A673 (cell line): Measurements from ENCODE around the gene PI4K2A. TPM values are rescaled to one million over a fixed set of nuclear protein-coding genes. Genes with fewer than 3 reads are reported as not detected.

Experiments used
- BruUV-seq: library from RNA; stranded (reverse); fragments of 400-500 nt; replicated peaks from 2 replicates; lab custom pipeline; 2021; lab: Mats Ljungman, UMichigan
- CTCF ChIA-PET: fragments of 300-600 bp; sonication (Branson Sonifier 250); formaldehyde crosslinking; loops from one replicate; lab custom pipeline; 2022; ENCODE audit warnings: antibody characterized with exemption; lab: Charles Lee
- POLR2A ChIA-PET: fragments of 300-600 bp; sonication (Branson Sonifier 250); formaldehyde crosslinking; loops from one replicate; lab custom pipeline; 2022; ENCODE audit warnings: antibody characterized with exemption; ENCODE audit not compliant: low non-redundant PET; lab: Charles Lee
- DNase-seq: peaks from one replicate; pipeline ENCODE4 v3.0.0-alpha.2; 2015; ENCODE audit warnings: low spot score
- H3K27ac ChIP-seq: fragments of 200-600 bp; sonication (generic); 2 replicates; pipeline ENCODE4 v1.5.1; 2016; ENCODE audit warnings: mixed run types, low read depth, mild to moderate bottlenecking, mixed read lengths, antibody characterized with exemption, low read length; ENCODE audit not compliant: poor library complexity, severe bottlenecking
- H3K27me3 ChIP-seq: fragments of 200-600 bp; sonication (generic); replicated peaks from 2 replicates; pipeline ENCODE4 v1.6.1; 2017; ENCODE audit warnings: mixed run types, low read depth, mild to moderate bottlenecking, mixed read lengths, antibody characterized with exemption, low read length; ENCODE audit not compliant: insufficient read depth, poor library complexity
- H3K36me3 ChIP-seq: fragments of 200-600 bp; sonication (generic); 2 replicates; pipeline ENCODE4 v1.6.1; 2016; ENCODE audit warnings: mixed run types, mild to moderate bottlenecking, mixed read lengths, antibody characterized with exemption, low read length; ENCODE audit not compliant: insufficient read depth, poor library complexity, severe bottlenecking
- H3K4me1 ChIP-seq: fragments of 200-600 bp; sonication (generic); 2 replicates; pipeline ENCODE4 v1.6.1; 2017; ENCODE audit warnings: mixed run types, mild to moderate bottlenecking, mixed read lengths, antibody characterized with exemption, low read length; ENCODE audit not compliant: insufficient read depth, poor library complexity, severe bottlenecking
- H3K4me3 ChIP-seq: fragments of 200-600 bp; sonication (generic); 2 replicates; pipeline ENCODE4 v1.5.1; 2016; ENCODE audit warnings: low read depth, mixed run types, mild to moderate bottlenecking, mixed read lengths, low read length; ENCODE audit not compliant: poor library complexity, severe bottlenecking
- H3K9me3 ChIP-seq: fragments of 200-600 bp; sonication (generic); 2 replicates; pipeline ENCODE4 v1.6.1; 2016; ENCODE audit warnings: mixed run types, low read depth, mild to moderate bottlenecking, mixed read lengths, antibody characterized with exemption, low read length; ENCODE audit not compliant: poor library complexity, severe bottlenecking
- EZH2 ChIP-seq: fragments of 200-600 bp; sonication (generic); IDR thresholded peaks from 2 replicates; pipeline ENCODE4 v1.6.1; 2017; ENCODE audit warnings: borderline replicate concordance, low read depth, mild to moderate bottlenecking, mixed read lengths, antibody characterized with exemption, low read length; ENCODE audit not compliant: poor library complexity, severe bottlenecking
- intact Hi-C: fragments of 100-400 bp; cut with micrococcal nuclease; formaldehyde crosslinking; loops from one replicate; pipeline ENCODE4 v1.10.0; 2022; ENCODE audit not compliant: unreplicated experiment
- total RNA-seq: library from RNA; stranded (reverse); gene quantifications from 2 replicates; pipeline ENCODE4 v1.2.3, GENCODE V29; 2021
- TF ChIP-seq, protein P1 (sequence below): fragments of 300-800, 200-600 bp; sonication (generic); conservative IDR thresholded peaks from 2 replicates; pipeline ENCODE4 v1.5.1; 2017; ENCODE audit warnings: low read depth, mild to moderate bottlenecking, antibody characterized with exemption, low read length, moderate library complexity, mixed read lengths

The PI4K2A gene
- total RNA-seq, 1 experiment from 2014 or later, result 23.6 TPM

DNA sequence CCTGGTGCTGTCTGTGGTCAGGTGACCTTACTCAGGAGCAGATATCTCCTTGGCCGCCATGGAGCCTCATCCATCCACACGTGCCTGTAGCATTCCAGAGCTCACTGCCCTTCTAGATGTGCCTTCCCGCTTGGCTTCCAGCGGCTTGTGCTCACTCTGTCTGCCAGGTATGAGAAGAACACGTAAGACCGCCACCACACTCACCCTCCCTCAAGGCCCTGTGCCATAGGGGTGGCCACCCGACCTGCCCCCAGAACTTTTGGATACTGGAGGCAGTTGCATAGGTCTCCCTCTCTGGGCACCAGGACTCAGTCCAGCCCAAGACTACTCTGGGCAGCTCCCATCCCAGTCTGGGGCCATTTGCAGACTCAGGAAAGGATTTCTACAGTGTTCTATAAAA lies 77.2 kb downstream of the PI4K2A start:
- Histone ChIP-seq H3K4me1 (peaks cover 33% of the 10 kb centered on the region), H3K27me3 (no peaks in the 10 kb centered on the region), H3K36me3 (peaks cover 12% of the 10 kb centered on the region), H3K27ac (no peak overlapping the region), H3K4me3 (no peak overlapping the region), H3K9me3 (no peaks in the 10 kb centered on the region)
- TF ChIP-seq EZH2, result no peak
- TF ChIP-seq, protein P1, sequence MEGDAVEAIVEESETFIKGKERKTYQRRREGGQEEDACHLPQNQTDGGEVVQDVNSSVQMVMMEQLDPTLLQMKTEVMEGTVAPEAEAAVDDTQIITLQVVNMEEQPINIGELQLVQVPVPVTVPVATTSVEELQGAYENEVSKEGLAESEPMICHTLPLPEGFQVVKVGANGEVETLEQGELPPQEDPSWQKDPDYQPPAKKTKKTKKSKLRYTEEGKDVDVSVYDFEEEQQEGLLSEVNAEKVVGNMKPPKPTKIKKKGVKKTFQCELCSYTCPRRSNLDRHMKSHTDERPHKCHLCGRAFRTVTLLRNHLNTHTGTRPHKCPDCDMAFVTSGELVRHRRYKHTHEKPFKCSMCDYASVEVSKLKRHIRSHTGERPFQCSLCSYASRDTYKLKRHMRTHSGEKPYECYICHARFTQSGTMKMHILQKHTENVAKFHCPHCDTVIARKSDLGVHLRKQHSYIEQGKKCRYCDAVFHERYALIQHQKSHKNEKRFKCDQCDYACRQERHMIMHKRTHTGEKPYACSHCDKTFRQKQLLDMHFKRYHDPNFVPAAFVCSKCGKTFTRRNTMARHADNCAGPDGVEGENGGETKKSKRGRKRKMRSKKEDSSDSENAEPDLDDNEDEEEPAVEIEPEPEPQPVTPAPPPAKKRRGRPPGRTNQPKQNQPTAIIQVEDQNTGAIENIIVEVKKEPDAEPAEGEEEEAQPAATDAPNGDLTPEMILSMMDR, result no peak
- DNase-seq, result no peak
- ChIA-PET POLR2A (interaction anchor here (0.5 kb wide), 1 partner anchor 30 kb away, joined by 3 read pairs; the partner anchor contains the start of gene AVPI1), CTCF (interaction anchor here (0.5 kb wide), 1 partner anchor 12 kb away, joined by 3 read pairs; no protein-coding TSS in a partner anchor)
- BruUV-seq, result no TSS peak
- intact Hi-C loops, result no loop called here

DNA sequence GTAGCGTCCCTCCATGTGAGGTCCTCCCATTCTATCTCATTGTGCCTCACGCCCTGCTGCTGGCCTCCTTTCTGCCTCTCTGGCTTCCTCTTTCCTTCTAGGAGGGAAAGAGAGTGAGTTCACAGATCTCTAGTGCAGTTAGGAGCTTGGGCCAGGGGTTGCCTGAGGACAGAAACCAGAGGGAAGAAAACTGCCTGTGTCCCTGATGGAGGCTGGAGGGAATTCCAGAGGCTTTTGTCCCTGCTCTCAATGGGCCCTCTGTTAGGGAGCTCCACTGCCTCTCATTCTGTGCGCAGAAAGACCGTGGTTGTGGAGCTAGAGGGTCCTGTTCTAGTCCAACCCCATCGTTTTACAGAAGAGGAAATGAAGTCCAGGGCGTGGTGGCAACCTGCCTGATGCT lies 77.7 kb downstream of the PI4K2A start:
- Histone ChIP-seq H3K4me3 (no peak overlapping the region), H3K27ac (no peak overlapping the region), H3K9me3 (no peaks in the 10 kb centered on the region), H3K4me1 (peaks cover 28% of the 10 kb centered on the region), H3K36me3 (peaks cover 12% of the 10 kb centered on the region), H3K27me3 (no peaks in the 10 kb centered on the region)
- ChIA-PET CTCF (no interaction called here), POLR2A (no interaction called here)
- no peak for DNase-seq
- BruUV-seq, result no TSS peak
- intact Hi-C loops, result no loop called here
- TF ChIP-seq EZH2, result no peak
- TF ChIP-seq, protein P1, result no peak

DNA sequence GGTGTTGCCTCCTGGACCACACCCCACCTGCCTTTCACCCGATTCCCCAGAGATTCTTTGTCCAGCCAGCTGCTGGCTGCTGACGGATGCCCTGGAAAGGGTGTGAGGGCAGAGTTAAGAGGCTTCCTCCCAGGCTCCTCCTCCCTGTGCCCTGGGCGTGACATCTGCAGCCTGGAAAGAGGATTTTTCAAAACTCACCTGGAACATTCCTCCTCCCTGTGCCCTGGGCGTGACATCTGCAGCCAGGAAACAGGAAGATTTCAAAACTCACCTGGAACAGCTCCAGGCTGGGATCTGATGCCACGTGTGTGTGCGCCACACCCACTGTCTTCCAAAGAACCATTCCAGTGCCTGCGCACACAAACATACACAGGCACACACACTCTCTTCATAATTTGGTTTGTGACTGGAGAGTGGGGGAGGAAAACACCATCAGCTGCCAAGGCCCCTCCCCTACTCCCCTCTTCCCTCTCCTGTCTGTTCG lies 78.2 kb downstream of the PI4K2A start:
- Histone ChIP-seq H3K4me1 (peaks cover 27% of the 10 kb centered on the region), H3K4me3 (no peak overlapping the region), H3K9me3 (no peaks in the 10 kb centered on the region), H3K27ac (no peak overlapping the region), H3K36me3 (peaks cover 12% of the 10 kb centered on the region), H3K27me3 (no peaks in the 10 kb centered on the region)
- ChIA-PET CTCF (interaction anchor here (0.6 kb wide), 1 partner anchor 14 kb away, joined by 8 read pairs; no protein-coding TSS in a partner anchor), POLR2A (no interaction called here)
- TF ChIP-seq, protein P1, result no peak
- TF ChIP-seq EZH2, result no peak
- intact Hi-C loops, result no loop called here
- no peak for DNase-seq
- BruUV-seq, result no TSS peak
